ENCODE data around the gene MKX. TPM values are rescaled to one million over a fixed set of nuclear protein-coding genes. Genes with fewer than 3 reads are reported as not detected.
"Not testable (repeated sequence)": the region's sequence is repeated elsewhere in the genome, so short reads cannot be mapped to it uniquely, and the experiment has no call there.

Gene MKX
- total RNA-seq, 4 donors from 2014 or later = 0.53 to 1.2 TPM; not detected in 2

DNA sequence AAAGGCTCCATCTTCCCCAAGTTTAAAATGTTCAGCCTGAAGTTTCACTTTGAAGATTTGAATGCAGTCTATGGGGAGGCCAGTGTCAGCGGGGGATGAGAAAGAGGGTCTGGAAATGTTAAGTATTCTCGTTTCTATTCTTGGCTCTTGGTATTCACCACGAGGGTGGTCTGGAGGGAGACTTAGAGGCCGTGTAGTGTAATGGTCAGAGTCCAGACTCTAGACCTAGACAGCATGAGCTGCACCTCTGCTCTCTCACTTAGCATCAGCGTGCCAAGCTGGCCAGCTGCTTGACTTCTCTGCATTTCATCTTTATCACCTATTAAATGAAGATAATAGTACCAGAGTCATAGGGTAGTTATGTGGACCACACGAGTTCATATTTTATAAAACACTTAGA, 57.9 kb downstream of the MKX start:
- Histone ChIP-seq H3K27me3 (no peaks in the 10 kb centered on the region), H3K4me3 (no peak overlapping the region), H3K36me3 (no peaks in the 10 kb centered on the region), H3K27ac (no peak overlapping the region), H3K4me1 (no peaks in the 10 kb centered on the region), H3K9me3 (no peaks in the 10 kb centered on the region)
- in situ Hi-C loops (cut with MboI; ENCODE audit: low sequenced_read_pairs in 4 of 4) (no loop called here), intact Hi-C loops (cut with DNase I; ENCODE audit: low total_unique reads) (no loop called here)
- DNase-seq = no peak
- TF ChIP-seq, protein P1, sequence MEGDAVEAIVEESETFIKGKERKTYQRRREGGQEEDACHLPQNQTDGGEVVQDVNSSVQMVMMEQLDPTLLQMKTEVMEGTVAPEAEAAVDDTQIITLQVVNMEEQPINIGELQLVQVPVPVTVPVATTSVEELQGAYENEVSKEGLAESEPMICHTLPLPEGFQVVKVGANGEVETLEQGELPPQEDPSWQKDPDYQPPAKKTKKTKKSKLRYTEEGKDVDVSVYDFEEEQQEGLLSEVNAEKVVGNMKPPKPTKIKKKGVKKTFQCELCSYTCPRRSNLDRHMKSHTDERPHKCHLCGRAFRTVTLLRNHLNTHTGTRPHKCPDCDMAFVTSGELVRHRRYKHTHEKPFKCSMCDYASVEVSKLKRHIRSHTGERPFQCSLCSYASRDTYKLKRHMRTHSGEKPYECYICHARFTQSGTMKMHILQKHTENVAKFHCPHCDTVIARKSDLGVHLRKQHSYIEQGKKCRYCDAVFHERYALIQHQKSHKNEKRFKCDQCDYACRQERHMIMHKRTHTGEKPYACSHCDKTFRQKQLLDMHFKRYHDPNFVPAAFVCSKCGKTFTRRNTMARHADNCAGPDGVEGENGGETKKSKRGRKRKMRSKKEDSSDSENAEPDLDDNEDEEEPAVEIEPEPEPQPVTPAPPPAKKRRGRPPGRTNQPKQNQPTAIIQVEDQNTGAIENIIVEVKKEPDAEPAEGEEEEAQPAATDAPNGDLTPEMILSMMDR (IDR thresholded peaks at IDR 0.05 in 4 of 5, conservative IDR thresholded peaks at IDR 0.05 in 1 of 5) = no peak
- no peak for TF ChIP-seq POLR2A (IDR thresholded peaks at IDR 0.05)
- ATAC-seq = no peak

DNA sequence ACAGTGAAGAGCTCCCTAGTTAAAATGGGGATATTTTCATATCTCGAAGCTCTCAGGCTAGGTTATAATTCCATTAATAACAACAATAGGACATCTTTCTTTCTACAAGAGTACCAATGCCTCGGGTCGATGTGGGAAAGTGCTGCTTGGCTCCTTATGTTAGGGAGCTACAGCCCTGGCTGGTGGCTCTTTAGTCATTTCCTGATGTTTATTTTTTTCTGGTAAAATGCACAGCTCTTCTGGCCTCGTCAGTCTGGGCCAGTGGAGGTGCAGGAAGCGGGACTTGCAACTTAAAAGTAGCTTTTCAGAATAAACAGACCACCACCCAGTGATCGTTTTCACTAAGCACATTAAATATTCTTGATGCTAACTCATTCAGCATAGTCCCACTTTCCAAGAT, 58.3 kb downstream of the MKX start:
- in situ Hi-C loops (cut with MboI; ENCODE audit: low sequenced_read_pairs in 4 of 4) = no loop called here
- H3K27ac ChIP-seq = no peak overlapping the region

DNA sequence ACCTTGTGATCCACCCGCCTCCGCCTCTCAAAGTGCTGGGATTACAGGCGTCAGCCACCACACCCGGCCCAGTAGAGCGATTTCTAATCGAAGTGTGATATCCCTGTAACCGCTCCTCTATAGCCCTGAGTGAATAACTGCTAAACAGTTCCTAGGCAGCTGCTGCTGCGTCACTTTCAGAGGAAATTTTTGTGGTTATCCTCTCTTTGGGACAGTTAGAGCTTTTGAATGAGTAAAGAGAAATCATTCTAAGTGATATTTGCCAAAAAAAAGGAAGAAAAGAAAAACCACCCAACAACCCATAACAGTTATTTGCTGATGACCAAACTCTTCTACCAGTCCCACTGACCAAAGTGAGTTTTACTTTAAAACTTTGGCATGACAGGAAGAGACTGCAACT, 59.9 kb downstream of the MKX start:
- Histone ChIP-seq H3K4me3 (no peak overlapping the region), H3K36me3 (no peaks in the 10 kb centered on the region), H3K4me1 (no peaks in the 10 kb centered on the region), H3K27me3 (no peaks in the 10 kb centered on the region), H3K9me3 (no peaks in the 10 kb centered on the region), H3K27ac (no peak overlapping the region)
- in situ Hi-C loops (cut with MboI; ENCODE audit: low sequenced_read_pairs in 4 of 4) = no loop called here
- TF ChIP-seq, protein P1 (IDR thresholded peaks at IDR 0.05 in 4 of 5, conservative IDR thresholded peaks at IDR 0.05 in 1 of 5) = no peak
- no peak for TF ChIP-seq POLR2A (IDR thresholded peaks at IDR 0.05)
- no peak for ATAC-seq
- intact Hi-C loops (cut with DNase I; ENCODE audit: low total_unique reads) = no loop called here
- no peak for DNase-seq

More for the DNA sequence above, 58.3 kb downstream of the MKX start:
- DNase-seq (no peak), ATAC-seq (no peak)
- intact Hi-C loops (cut with DNase I; ENCODE audit: low total_unique reads) = no loop called here
- TF ChIP-seq, protein P1 (IDR thresholded peaks at IDR 0.05 in 4 of 5, conservative IDR thresholded peaks at IDR 0.05 in 1 of 5) = no peak
- no peak for TF ChIP-seq POLR2A (IDR thresholded peaks at IDR 0.05)
- H3K4me1 ChIP-seq = no peaks in the 10 kb centered on the region
- H3K9me3 ChIP-seq = no peaks in the 10 kb centered on the region
- no peak overlapping the region for H3K4me3 ChIP-seq
- no peaks in the 10 kb centered on the region for H3K36me3 ChIP-seq
- H3K27me3 ChIP-seq = no peaks in the 10 kb centered on the region

DNA sequence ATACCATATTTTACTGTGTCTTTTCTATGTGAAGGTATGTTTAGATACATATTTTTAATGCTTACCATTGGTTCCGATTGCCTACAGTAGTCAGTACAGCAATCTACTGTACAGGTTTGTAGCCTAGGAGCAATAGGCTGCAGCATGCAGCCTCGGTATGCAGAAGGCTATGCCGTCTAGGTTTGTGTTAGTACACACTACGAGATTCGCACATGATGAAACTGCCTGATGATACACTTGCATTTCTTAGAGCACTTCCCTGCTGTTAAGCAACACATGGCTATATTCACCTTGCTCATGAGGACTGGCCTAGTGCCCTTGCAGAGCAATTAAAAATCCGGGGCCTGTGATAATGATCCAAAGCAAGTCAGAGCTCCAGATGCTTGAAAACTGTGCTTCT, 62.4 kb downstream of the MKX start:
- H3K27ac ChIP-seq = no peak overlapping the region
- in situ Hi-C loops (cut with MboI; ENCODE audit: low sequenced_read_pairs in 4 of 4) = no loop called here
- H3K4me1 ChIP-seq = no peaks in the 10 kb centered on the region
- H3K36me3 ChIP-seq = no peaks in the 10 kb centered on the region
- no peak for TF ChIP-seq POLR2A (IDR thresholded peaks at IDR 0.05)
- TF ChIP-seq, protein P1 (IDR thresholded peaks at IDR 0.05 in 4 of 5, conservative IDR thresholded peaks at IDR 0.05 in 1 of 5) = no peak
- DNase-seq (no peak), ATAC-seq (no peak)
- no peak overlapping the region for H3K4me3 ChIP-seq
- H3K9me3 ChIP-seq = no peaks in the 10 kb centered on the region
- no peaks in the 10 kb centered on the region for H3K27me3 ChIP-seq
- intact Hi-C loops (cut with DNase I; ENCODE audit: low total_unique reads) = no loop called here

DNA sequence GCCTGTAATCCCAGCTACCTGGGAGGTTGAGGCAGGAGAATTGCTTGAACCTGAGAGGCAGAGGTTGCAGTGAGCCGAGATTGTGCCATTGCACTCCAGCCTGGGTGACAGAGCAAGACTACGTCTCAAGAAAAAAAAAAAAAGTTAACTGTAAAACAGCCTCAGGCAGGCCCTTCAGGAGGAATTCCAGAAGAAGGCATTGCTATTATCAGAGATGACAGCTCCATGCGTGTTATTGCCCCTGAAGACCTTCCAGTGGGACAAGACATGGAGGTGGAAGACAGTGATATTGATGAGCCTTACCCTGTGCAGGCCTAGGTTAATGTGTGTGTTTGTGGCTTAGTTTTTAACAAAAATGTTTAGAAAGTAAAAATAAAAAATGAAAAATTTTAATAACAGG, 63.8 kb downstream of the MKX start:
- intact Hi-C loops (cut with DNase I; ENCODE audit: low total_unique reads); H3K4me1 ChIP-seq; H3K27me3 ChIP-seq; in situ Hi-C loops (cut with MboI; ENCODE audit: low sequenced_read_pairs in 4 of 4); H3K9me3 ChIP-seq; ATAC-seq; H3K27ac ChIP-seq; H3K4me3 ChIP-seq; H3K36me3 ChIP-seq; DNase-seq: not testable (repeated sequence)
